Measurements from ENCODE around the gene LAMA4. TPM values are rescaled to one million over a fixed set of nuclear protein-coding genes. Genes with fewer than 3 reads are reported as not detected.

Gene LAMA4
- polyA plus RNA-seq, 1 donor from 2014 or later = 0.69 TPM

DNA sequence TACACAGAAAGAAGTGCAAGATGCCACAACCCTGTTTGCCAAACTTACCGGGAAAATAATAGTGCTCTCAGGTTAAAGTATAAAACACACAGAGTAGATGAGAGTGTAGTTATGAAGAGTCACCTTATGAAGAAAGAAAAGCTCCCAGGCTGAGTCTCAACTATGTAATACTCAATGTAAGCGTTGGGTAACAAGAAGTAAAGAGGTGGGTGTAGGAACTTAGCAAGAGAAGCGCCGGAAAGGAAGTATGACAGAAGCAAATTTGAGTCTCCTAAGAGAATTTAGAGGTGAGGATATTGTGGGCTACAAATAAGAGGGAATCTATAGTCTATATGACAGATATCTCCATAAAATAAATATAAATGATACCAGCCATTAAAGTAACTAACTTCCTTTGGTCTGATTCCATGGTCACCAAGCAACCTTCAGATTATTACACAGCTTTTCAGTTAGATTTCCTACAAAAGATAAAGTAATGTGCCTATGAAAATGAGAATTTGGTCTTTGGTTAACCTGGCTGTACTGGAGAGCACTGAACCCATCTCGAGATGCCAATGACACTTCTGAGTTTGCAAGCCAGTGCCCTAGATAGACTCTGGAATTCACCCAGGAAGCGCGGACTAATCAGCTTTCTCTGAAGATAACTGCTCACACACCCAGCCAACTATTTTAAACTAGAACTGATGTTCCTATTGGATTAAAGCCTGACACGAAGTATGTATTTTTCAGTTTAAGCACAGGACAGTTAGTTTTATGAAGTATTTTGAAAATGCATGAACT, 168.9 kb downstream of the LAMA4 start:
- H3K9me3 ChIP-seq (ENCODE audit: low read length) = no peaks in the 10 kb centered on the region
- H3K79me2 ChIP-seq (replicated peaks; ENCODE audit: insufficient read depth, low read length) = peaks cover 32% of the 10 kb centered on the region
- H3K4me3 ChIP-seq (ENCODE audit: low read length) = peak overlapping the region; percentile 77
- H3K9me2 ChIP-seq (ENCODE audit: insufficient read depth, low read length) = no peaks in the 10 kb centered on the region
- no peaks in the 10 kb centered on the region for H3K27me3 ChIP-seq (ENCODE audit: insufficient read depth, low read depth, low read length)
- no peak for TF ChIP-seq POLR2AphosphoS5 (IDR thresholded peaks at IDR 0.05)
- TF ChIP-seq SMC3 (conservative IDR thresholded peaks at IDR 0.05; ENCODE audit: poor library complexity) = no peak
- no peak for TF ChIP-seq EZH2 (IDR thresholded peaks at IDR 0.05; ENCODE audit: borderline replicate concordance, insufficient read depth, low read length, poor library complexity, severe bottlenecking)
- TF ChIP-seq TAF1 (IDR thresholded peaks at IDR 0.05; ENCODE audit: low read depth) = no peak
- TF ChIP-seq, protein P1, sequence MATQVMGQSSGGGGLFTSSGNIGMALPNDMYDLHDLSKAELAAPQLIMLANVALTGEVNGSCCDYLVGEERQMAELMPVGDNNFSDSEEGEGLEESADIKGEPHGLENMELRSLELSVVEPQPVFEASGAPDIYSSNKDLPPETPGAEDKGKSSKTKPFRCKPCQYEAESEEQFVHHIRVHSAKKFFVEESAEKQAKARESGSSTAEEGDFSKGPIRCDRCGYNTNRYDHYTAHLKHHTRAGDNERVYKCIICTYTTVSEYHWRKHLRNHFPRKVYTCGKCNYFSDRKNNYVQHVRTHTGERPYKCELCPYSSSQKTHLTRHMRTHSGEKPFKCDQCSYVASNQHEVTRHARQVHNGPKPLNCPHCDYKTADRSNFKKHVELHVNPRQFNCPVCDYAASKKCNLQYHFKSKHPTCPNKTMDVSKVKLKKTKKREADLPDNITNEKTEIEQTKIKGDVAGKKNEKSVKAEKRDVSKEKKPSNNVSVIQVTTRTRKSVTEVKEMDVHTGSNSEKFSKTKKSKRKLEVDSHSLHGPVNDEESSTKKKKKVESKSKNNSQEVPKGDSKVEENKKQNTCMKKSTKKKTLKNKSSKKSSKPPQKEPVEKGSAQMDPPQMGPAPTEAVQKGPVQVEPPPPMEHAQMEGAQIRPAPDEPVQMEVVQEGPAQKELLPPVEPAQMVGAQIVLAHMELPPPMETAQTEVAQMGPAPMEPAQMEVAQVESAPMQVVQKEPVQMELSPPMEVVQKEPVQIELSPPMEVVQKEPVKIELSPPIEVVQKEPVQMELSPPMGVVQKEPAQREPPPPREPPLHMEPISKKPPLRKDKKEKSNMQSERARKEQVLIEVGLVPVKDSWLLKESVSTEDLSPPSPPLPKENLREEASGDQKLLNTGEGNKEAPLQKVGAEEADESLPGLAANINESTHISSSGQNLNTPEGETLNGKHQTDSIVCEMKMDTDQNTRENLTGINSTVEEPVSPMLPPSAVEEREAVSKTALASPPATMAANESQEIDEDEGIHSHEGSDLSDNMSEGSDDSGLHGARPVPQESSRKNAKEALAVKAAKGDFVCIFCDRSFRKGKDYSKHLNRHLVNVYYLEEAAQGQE (IDR thresholded peaks at IDR 0.05; ENCODE audit: borderline replicate concordance) = no peak
- no peak for TF ChIP-seq EP300 (conservative IDR thresholded peaks at IDR 0.05; ENCODE audit: poor library complexity, severe bottlenecking)
- TF ChIP-seq RAD21 (conservative IDR thresholded peaks at IDR 0.05) = no peak
- peaks cover 3% of the 10 kb centered on the region for H3K36me3 ChIP-seq (ENCODE audit: insufficient read depth, low read length)
- H3K9ac ChIP-seq (ENCODE audit: low read length) = peak overlapping the region; percentile 2
- peak overlapping the region; percentile 62 for H3K4me2 ChIP-seq (ENCODE audit: low read length)
- H4K20me1 ChIP-seq (ENCODE audit: insufficient read depth) = no peaks in the 10 kb centered on the region
- no peak overlapping the region for H3K27ac ChIP-seq (ENCODE audit: low read length)
- no peak overlapping the region for H2AFZ ChIP-seq (ENCODE audit: low read depth, low read length)
- no peaks in the 10 kb centered on the region for H3F3A ChIP-seq (ENCODE audit: insufficient read depth, low read length, poor library complexity, severe bottlenecking)

DNA sequence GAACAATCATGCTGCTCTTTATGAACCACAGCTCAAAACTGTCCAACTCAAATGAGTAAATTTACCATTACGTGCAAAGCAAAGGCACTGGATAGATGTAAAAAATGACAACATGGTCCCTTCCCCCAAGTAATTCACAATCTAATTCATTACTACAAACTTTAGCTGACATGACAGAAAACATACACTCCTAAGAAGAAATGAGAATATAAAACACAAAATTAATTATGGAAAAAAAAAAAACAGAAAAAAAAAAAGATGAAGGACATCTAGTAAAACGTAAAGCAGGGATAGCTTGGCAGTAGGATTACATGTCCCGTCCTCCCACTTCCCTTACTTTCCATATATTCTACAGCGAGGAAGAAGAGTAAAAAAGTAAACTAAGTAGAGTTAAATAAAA, 172.8 kb downstream of the LAMA4 start:
- no peaks in the 10 kb centered on the region for H3F3A ChIP-seq (ENCODE audit: insufficient read depth, low read length, poor library complexity, severe bottlenecking)
- TF ChIP-seq EP300 (conservative IDR thresholded peaks at IDR 0.05; ENCODE audit: poor library complexity, severe bottlenecking) = no peak
- TF ChIP-seq, protein P1 (IDR thresholded peaks at IDR 0.05; ENCODE audit: borderline replicate concordance) = no peak
- no peak for TF ChIP-seq MXI1 (conservative IDR thresholded peaks at IDR 0.05; ENCODE audit: poor library complexity, severe bottlenecking)
- TF ChIP-seq TAF1 (IDR thresholded peaks at IDR 0.05; ENCODE audit: low read depth) = no peak
- no peak for TF ChIP-seq POLR2AphosphoS5 (IDR thresholded peaks at IDR 0.05)
- TF ChIP-seq RAD21 (conservative IDR thresholded peaks at IDR 0.05) = no peak
- TF ChIP-seq EZH2 (IDR thresholded peaks at IDR 0.05; ENCODE audit: borderline replicate concordance, insufficient read depth, low read length, poor library complexity, severe bottlenecking) = no peak
- no peak for TF ChIP-seq SMC3 (conservative IDR thresholded peaks at IDR 0.05; ENCODE audit: poor library complexity)
- H3K27me3 ChIP-seq (ENCODE audit: insufficient read depth, low read depth, low read length) = no peaks in the 10 kb centered on the region
- peaks cover 18% of the 10 kb centered on the region for H3K79me2 ChIP-seq (replicated peaks; ENCODE audit: insufficient read depth, low read length)
- H3K27ac ChIP-seq (ENCODE audit: low read length) = no peak overlapping the region
- no peaks in the 10 kb centered on the region for H3K9me3 ChIP-seq (ENCODE audit: low read length)
- no peak overlapping the region for H3K9ac ChIP-seq (ENCODE audit: low read length)
- no peak overlapping the region for H3K4me2 ChIP-seq (ENCODE audit: low read length)
- H4K20me1 ChIP-seq (ENCODE audit: insufficient read depth) = no peaks in the 10 kb centered on the region
- H3K4me3 ChIP-seq (ENCODE audit: low read length) = no peak overlapping the region
- no peaks in the 10 kb centered on the region for H3K9me2 ChIP-seq (ENCODE audit: insufficient read depth, low read length)
- H2AFZ ChIP-seq (ENCODE audit: low read depth, low read length) = no peak overlapping the region
- H3K36me3 ChIP-seq (ENCODE audit: insufficient read depth, low read length) = peaks cover 3% of the 10 kb centered on the region
